LNCaP clone FGC (cell line): ENCODE data around the gene SLC35F1.

ENCODE experiments used
- DNase-seq: peaks from one replicate; pipeline ENCODE4 v3.0.0-alpha.2; 2011; ENCODE audit warnings: low read depth
- H3K4me3 ChIP-seq: 2 replicates; pipeline ENCODE4 v1.5.1; 2011; ENCODE audit warnings: mild to moderate bottlenecking, low read depth, low read length, control low read depth
- CTCF ChIP-seq: IDR thresholded peaks from 2 replicates; pipeline ENCODE4 v1.5.1; 2012; ENCODE audit warnings: mild to moderate bottlenecking; ENCODE audit not compliant: control insufficient read depth, insufficient read depth; ENCODE audit errors: extremely low read depth

Gene SLC35F1

GRCh38 chr6:117911660-117912059 lies 4.6 kb downstream of the SLC35F1 start:
- no peak for DNase-seq
- no peak for TF ChIP-seq CTCF
- no peak overlapping the region for H3K4me3 ChIP-seq

- no peak for TF ChIP-seq CTCF
- DNase-seq, result no peak
These were observed 8.8 kb downstream of the SLC35F1 start for GRCh38 chr6:117915846-117916245.

GRCh38 chr6:117916483-117916882 lies 9.4 kb downstream of the SLC35F1 start:
- no peak overlapping the region for H3K4me3 ChIP-seq
- no peak for TF ChIP-seq CTCF
- no peak for DNase-seq

More at GRCh38 chr6:117915846-117916245, 8.8 kb downstream of the SLC35F1 start:
- H3K4me3 ChIP-seq, result no peak overlapping the region

- DNase-seq, result no peak
- TF ChIP-seq CTCF, result no peak
- no peak overlapping the region for H3K4me3 ChIP-seq
These were observed 10.1 kb downstream of the SLC35F1 start for GRCh38 chr6:117917176-117917575.

- no peak overlapping the region for H3K4me3 ChIP-seq
- no peak for TF ChIP-seq CTCF
- DNase-seq, result no peak
These were observed 11.4 kb downstream of the SLC35F1 start for GRCh38 chr6:117918454-117918853.

GRCh38 chr6:117919275-117919674 lies 12.2 kb downstream of the SLC35F1 start:
- no peak overlapping the region for H3K4me3 ChIP-seq
- TF ChIP-seq CTCF, result no peak
- DNase-seq, result no peak
